Progenitor cell of endocrine pancreas (in vitro differentiated cells): ENCODE results near the gene DIS3L2. TPM values are rescaled to one million over a fixed set of nuclear protein-coding genes. Genes with fewer than 3 reads are reported as not detected.
"Not testable (repeated sequence)": the region's sequence is repeated elsewhere in the genome, so short reads cannot be mapped to it uniquely, and the experiment has no call there.

Experiments used
- DNase-seq: peaks from one replicate; pipeline ENCODE4 v3.0.0; 2021; ENCODE audit warnings: low spot score; ENCODE audit not compliant: unreplicated experiment
- H3K27ac Mint-ChIP-seq: 2 replicates; pipeline ENCODE4 v1.8.0; 2021; ENCODE audit warnings: mild to moderate bottlenecking, moderate library complexity, mixed read lengths
- H3K27me3 Mint-ChIP-seq: 2 replicates; pipeline ENCODE4 v1.8.0; 2021; ENCODE audit warnings: mixed read lengths
- H3K36me3 Mint-ChIP-seq: 2 replicates; pipeline ENCODE4 v1.8.0; 2022; ENCODE audit warnings: mixed read lengths; ENCODE audit not compliant: insufficient read depth
- H3K4me1 Mint-ChIP-seq: 2 replicates; pipeline ENCODE4 v1.8.0; 2021; ENCODE audit warnings: low read depth, mixed read lengths
- H3K4me3 Mint-ChIP-seq: 2 replicates; pipeline ENCODE4 v1.8.0; 2021; ENCODE audit warnings: low read depth, mild to moderate bottlenecking, moderate library complexity, mixed read lengths
- H3K9me3 Mint-ChIP-seq: 2 replicates; pipeline ENCODE4 v1.8.0; 2021; ENCODE audit warnings: low read depth, mixed read lengths
- CTCF ChIP-seq: fragments of 200-600 bp; sonication (generic); IDR thresholded peaks from one replicate; pipeline ENCODE4 v1.5.0; 2021; ENCODE audit warnings: antibody characterized with exemption, mild to moderate bottlenecking; ENCODE audit not compliant: unreplicated experiment
- total RNA-seq: library from RNA; stranded (reverse); gene quantifications from 2 replicates; pipeline ENCODE4 v1.2.1, GENCODE V29; 2021

Gene DIS3L2
- total RNA-seq, 1 donor from 2014 or later, result 59.3 TPM

GRCh38 chr2:232324778-232325177 lies 363.3 kb downstream of the DIS3L2 start:
- no peaks in the 10 kb centered on the region for H3K9me3 Mint-ChIP-seq
- TF ChIP-seq CTCF, result no peak
- no peak for DNase-seq

GRCh38 chr2:232325324-232326273 lies 364.1 kb downstream of the DIS3L2 start:
- DNase-seq, result peak; percentile 64
- H3K4me1 Mint-ChIP-seq, result peaks cover 1% of the 10 kb centered on the region
- no peaks in the 10 kb centered on the region for H3K9me3 Mint-ChIP-seq
- no peaks in the 10 kb centered on the region for H3K36me3 Mint-ChIP-seq
- peak; percentile 70 for TF ChIP-seq CTCF
- no peak overlapping the region for H3K27ac Mint-ChIP-seq
- H3K27me3 Mint-ChIP-seq, result no peaks in the 10 kb centered on the region
- no peak overlapping the region for H3K4me3 Mint-ChIP-seq

More at GRCh38 chr2:232324778-232325177, 363.3 kb downstream of the DIS3L2 start:
- Mint-ChIP-seq H3K27me3 (no peaks in the 10 kb centered on the region), H3K36me3 (no peaks in the 10 kb centered on the region), H3K4me1 (peaks cover 5% of the 10 kb centered on the region), H3K4me3 (no peak overlapping the region), H3K27ac (no peak overlapping the region)

- not testable (repeated sequence) for H3K4me3 Mint-ChIP-seq, DNase-seq, H3K9me3 Mint-ChIP-seq, H3K4me1 Mint-ChIP-seq, H3K27ac Mint-ChIP-seq, H3K27me3 Mint-ChIP-seq, H3K36me3 Mint-ChIP-seq
These were observed 365.0 kb downstream of the DIS3L2 start for GRCh38 chr2:232326274-232327104.

GRCh38 chr2:232327105-232328031 lies 365.9 kb downstream of the DIS3L2 start:
- Mint-ChIP-seq H3K36me3 (no peaks in the 10 kb centered on the region), H3K27me3 (no peaks in the 10 kb centered on the region), H3K27ac (no peak overlapping the region), H3K4me1 (peaks cover 1% of the 10 kb centered on the region), H3K4me3 (no peak overlapping the region), H3K9me3 (no peaks in the 10 kb centered on the region)
- peak; percentile 80 for TF ChIP-seq CTCF
- DNase-seq, result peak; percentile 83

GRCh38 chr2:232328032-232328422 lies 366.5 kb downstream of the DIS3L2 start:
- no peak overlapping the region for H3K4me3 Mint-ChIP-seq
- TF ChIP-seq CTCF, result no peak
- DNase-seq, result no peak
- H3K4me1 Mint-ChIP-seq, result peaks cover 1% of the 10 kb centered on the region
- H3K27ac Mint-ChIP-seq, result no peak overlapping the region
- no peaks in the 10 kb centered on the region for H3K36me3 Mint-ChIP-seq
- H3K9me3 Mint-ChIP-seq, result no peaks in the 10 kb centered on the region
- H3K27me3 Mint-ChIP-seq, result no peaks in the 10 kb centered on the region
